ENCODE measurements around the gene BCL11A. TPM values are rescaled to one million over a fixed set of nuclear protein-coding genes. Genes with fewer than 3 reads are reported as not detected.
A peak's percentile ranks its signal among the peaks of the same experiment; 100 is the strongest.

Gene BCL11A
- polyA plus RNA-seq, 10 donors, result 2.5 to 17.0 (median 4.0) TPM

- no peak for DNase-seq
Observed at GRCh38 chr2:60529136-60529784, 24.2 kb downstream of the BCL11A start.

- DNase-seq, result no peak
Observed at GRCh38 chr2:60528281-60529020, 25.0 kb downstream of the BCL11A start.

- DNase-seq, result peak in 1 of 3 donors; percentile 74
Observed at GRCh38 chr2:60527762-60528161, 25.7 kb downstream of the BCL11A start.

GRCh38 chr2:60526623-60527022, 26.8 kb downstream of the BCL11A start:
- DNase-seq, result no peak

GRCh38 chr2:60525899-60526298, 27.6 kb downstream of the BCL11A start:
- DNase-seq, result no peak

- no peak for DNase-seq
Observed at GRCh38 chr2:60524874-60525273, 28.6 kb downstream of the BCL11A start.

GRCh38 chr2:60523963-60524362, 29.5 kb downstream of the BCL11A start:
- DNase-seq, result no peak

- DNase-seq, result no peak
Observed at GRCh38 chr2:60522462-60522861, 31.0 kb downstream of the BCL11A start.

GRCh38 chr2:60521626-60522025, 31.8 kb downstream of the BCL11A start:
- no peak for DNase-seq

GRCh38 chr2:60520917-60521539, 32.4 kb downstream of the BCL11A start:
- no peak for DNase-seq

GRCh38 chr2:60520151-60520876, 33.1 kb downstream of the BCL11A start:
- no peak for DNase-seq

- DNase-seq, result no peak
Observed at GRCh38 chr2:60519231-60519863, 34.1 kb downstream of the BCL11A start.

- no peak for DNase-seq
Observed at GRCh38 chr2:60518567-60518966, 34.9 kb downstream of the BCL11A start.

- no peak for DNase-seq
Observed at GRCh38 chr2:60517446-60517845, 36.0 kb downstream of the BCL11A start.

- DNase-seq, result no peak
Observed at GRCh38 chr2:60516826-60517225, 36.6 kb downstream of the BCL11A start.

- DNase-seq, result peak; percentile 39 to 84 (median 74)
Observed at GRCh38 chr2:60516383-60516811, 37.1 kb downstream of the BCL11A start.

- peak in 2 of 3 donors; percentile 33 to 81 for DNase-seq
Observed at GRCh38 chr2:60515721-60516226, 37.7 kb downstream of the BCL11A start.

GRCh38 chr2:60513996-60514395, 39.5 kb downstream of the BCL11A start:
- DNase-seq, result no peak

GRCh38 chr2:60513191-60513590, 40.3 kb downstream of the BCL11A start:
- DNase-seq, result no peak

- no peak for DNase-seq
Observed at GRCh38 chr2:60512641-60513040, 40.8 kb downstream of the BCL11A start.

- DNase-seq, result no peak
Observed at GRCh38 chr2:60512062-60512622, 41.3 kb downstream of the BCL11A start.
